Amniotic stem cell (primary cell): Measurements from ENCODE around the gene BPGM.
"Not testable (repeated sequence)": the region's sequence is repeated elsewhere in the genome, so short reads cannot be mapped to it uniquely, and the experiment has no call there.

Experiments used
- DNase-seq: peaks from one replicate; lab custom pipeline; 2025; lab: John Stamatoyannopoulos, UW

Gene BPGM

DNA sequence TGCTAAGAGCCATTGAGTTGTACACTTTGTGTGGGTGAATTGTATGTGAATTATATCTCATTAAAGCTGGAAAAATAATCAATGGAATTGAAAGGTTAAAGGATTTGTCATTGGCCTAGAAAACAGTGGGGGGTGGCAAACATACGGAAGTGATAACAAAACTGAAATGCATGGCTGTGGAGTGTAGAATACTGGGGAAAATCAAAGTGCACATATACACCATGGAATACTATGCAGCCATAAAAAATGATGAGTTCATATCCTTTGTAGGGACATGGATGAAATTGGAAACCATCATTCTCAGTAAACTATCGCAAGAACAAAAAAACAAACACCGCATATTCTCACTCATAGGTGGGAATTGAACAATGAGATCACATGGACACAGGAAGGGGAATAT, 18.4 kb downstream of the BPGM start:
- not testable (repeated sequence) for DNase-seq

DNA sequence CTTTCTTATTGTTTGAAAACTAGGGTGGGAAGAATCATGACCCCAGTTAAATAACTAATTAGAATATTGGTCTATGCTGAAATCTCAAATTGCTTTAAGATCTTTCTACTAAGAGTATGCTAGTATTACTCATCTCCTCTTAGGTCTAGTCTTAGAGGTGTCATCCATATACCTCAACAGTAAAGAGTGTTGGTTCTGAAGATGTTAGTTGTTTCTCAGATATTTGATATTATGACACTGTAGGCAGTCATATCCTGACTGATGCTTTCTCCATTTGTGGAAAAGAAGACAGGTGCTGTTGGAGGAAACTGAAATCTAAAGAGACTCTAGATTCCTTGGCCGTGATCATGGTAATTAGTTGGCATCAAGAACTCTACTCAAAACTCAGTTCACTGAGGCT, 21.2 kb downstream of the BPGM start:
- no peak for DNase-seq

GRCh38 chr7:134669388-134669787, 22.7 kb downstream of the BPGM start:
- no peak for DNase-seq

- peak; percentile 16 for DNase-seq
Measured at GRCh38 chr7:134669845-134670373, 23.3 kb downstream of the BPGM start.

- DNase-seq: no peak
Measured at GRCh38 chr7:134671609-134672008, 25.0 kb downstream of the BPGM start.

GRCh38 chr7:134674424-134674823, 27.8 kb downstream of the BPGM start:
- DNase-seq: no peak

- no peak for DNase-seq
Measured at GRCh38 chr7:134676743-134677142, 30.1 kb downstream of the BPGM start.

GRCh38 chr7:134678115-134678514, 31.5 kb downstream of the BPGM start:
- DNase-seq: no peak

DNA sequence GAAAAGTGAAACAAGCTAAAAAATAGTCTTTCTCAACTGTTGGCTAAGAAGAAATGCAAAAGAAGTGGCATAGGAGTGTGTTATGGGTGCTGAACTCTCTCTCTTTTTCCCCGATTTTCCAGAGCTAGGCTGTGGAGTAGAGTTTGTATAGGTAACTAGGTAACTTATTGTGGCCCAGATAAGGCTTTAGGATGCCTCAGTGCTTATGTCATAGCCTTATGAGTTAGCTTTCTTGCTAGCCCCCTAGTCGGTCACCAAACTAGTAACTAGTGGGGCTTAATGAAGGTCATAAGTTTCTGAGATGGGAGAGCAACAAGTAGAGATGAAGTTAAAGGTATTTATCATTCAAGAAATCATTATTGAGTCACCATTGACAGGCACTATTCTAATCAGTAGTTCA, 32.4 kb downstream of the BPGM start:
- no peak for DNase-seq

GRCh38 chr7:134684165-134684564, 37.5 kb downstream of the BPGM start:
- DNase-seq: no peak

DNA sequence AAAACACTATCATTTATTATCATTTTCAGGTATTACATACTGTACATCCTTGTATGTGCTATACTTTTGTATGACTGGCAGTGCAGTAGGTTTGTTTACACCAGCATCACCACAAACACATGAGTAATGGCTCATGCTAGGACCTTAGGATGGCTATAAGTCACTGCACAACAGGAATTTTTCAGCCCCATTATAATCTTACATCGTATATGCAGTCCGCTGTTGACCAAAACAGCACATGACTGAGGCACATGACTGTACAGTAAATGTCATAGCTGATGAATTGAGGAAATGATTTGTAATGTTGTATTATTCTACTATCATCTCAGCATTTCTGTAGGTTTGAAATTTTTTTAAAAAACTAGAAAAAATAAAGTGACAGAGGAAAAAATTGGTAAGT, 38.6 kb downstream of the BPGM start:
- no peak for DNase-seq

DNA sequence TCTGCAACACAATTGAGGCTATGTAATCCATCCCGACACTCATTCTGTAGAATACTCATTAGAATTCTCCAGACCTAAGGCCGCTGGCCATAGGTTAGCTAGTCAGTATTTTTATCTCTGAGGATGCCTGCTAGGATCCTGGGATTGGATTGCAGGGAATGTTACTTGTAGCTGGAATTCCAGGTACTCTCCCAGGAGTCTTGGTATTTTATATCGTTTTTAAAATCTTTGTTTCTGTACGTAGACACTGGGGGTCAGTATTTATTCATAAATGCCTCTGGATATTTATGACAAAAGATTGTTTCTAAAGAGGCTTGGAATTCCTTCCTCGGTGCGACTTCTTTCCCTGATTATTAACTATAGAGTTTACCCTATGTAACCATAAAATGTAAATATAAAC, 40.1 kb downstream of the BPGM start:
- no peak for DNase-seq

- not testable (repeated sequence) for DNase-seq
Measured at GRCh38 chr7:134689550-134689949, 42.9 kb downstream of the BPGM start.

GRCh38 chr7:134690016-134690415, 43.4 kb downstream of the BPGM start:
- peak; percentile 53 for DNase-seq

- DNase-seq: no peak
Measured at GRCh38 chr7:134690614-134691504, 44.2 kb downstream of the BPGM start.

GRCh38 chr7:134691546-134692343, 45.1 kb downstream of the BPGM start:
- peak; percentile 81 for DNase-seq

GRCh38 chr7:134692344-134692705, 45.7 kb downstream of the BPGM start:
- DNase-seq: no peak

DNA sequence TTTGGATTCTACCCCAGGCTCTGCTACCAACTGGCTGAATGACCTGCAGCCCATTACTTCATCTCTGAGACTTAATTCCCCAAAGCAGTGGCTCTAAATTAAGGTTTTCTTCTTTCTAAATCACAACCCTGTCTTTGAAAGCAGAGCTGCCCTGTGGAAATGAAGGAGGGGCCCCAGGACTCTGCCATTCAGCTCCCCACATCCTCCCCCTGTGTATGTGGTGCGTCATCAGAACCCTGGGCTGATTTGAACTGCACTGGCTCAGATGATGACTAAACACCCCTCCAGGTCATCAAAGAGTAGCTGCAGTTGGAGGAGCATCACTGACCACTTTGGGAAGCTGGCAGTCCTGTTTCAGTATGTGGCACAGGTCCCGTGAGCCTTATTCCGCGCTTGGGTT, 46.6 kb downstream of the BPGM start:
- DNase-seq: peak; percentile 86

GRCh38 chr7:134694299-134694698, 47.6 kb downstream of the BPGM start:
- no peak for DNase-seq

- no peak for DNase-seq
Measured at GRCh38 chr7:134694767-134695166, 48.1 kb downstream of the BPGM start.

DNA sequence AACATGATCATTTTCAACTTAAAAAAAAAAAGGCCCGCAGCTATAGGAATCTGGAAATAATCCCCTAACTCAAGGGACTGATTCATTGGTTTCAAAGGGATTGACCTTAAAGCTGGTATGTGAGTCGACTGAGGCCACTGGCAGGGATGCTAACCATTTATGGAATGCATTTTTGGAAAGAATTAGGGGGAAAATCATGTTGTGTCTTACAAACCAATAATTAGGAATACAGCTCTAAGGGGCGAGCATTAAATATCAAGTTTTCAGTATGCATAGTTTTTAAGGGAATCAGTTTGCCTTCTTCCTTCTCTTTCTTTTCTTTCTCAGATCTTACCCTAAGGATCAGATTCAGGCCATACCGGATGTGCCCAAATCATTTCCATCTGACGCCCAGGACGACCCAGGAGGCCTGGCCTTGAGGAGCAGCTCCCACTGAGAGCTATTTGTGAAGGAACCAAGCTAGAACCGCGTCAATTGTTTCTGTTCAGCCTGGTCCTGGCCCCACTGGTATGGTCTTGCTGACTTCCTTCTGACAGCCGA, 48.7 kb downstream of the BPGM start:
- DNase-seq: peak; percentile 65

DNA sequence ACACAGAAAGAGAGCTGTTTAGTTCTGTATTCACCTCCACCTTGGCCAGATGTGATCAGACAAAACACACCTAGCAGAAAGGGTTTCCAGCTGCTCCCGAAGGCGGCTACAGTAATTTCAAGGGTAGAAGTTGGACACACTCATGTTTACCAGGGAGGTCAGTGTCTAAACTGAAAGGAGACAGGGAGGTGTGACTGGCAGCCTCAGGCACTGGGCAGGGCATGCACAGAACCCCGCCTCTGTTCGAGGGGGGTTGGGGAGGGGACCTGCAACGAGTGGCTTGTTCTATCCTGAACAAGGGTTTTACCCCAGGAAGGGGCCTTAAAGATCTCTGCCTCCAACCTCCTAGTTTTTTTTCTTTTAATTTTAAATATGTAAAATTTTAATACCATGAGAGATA, 49.6 kb downstream of the BPGM start:
- DNase-seq: no peak
